NCI-H345 treated with DMSO at 0.1 percent for 48 hours (cell line): ENCODE data around the gene CCNL1.
A peak's percentile ranks its signal among the peaks of the same experiment; 100 is the strongest.
"Not testable (repeated sequence)": the region's sequence is repeated elsewhere in the genome, so short reads cannot be mapped to it uniquely, and the experiment has no call there.

Experiments used
- DNase-seq: peaks from one replicate; lab custom pipeline; 2025; ENCODE audit not compliant: unreplicated experiment; lab: John Stamatoyannopoulos, UW

The CCNL1 gene

DNA sequence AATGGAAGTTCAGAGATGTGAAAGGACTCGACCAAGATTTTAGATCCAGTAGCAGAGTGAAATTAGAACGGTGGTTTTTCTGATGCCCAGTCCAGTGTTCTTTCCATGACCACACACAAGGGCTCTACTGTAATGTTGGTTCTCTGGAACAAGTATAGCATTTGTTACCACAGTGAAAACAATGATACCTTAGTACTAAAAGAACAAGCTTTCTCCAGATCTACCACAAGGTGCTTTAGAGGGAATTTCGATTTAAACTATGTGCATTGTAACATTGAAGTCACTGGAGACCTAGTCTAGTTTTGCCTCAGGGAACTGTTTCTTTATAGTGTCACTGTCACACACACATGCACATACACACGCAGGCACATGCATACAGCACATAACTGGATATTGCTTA is 12.8 kb upstream of the CCNL1 start:
- no peak for DNase-seq

DNA sequence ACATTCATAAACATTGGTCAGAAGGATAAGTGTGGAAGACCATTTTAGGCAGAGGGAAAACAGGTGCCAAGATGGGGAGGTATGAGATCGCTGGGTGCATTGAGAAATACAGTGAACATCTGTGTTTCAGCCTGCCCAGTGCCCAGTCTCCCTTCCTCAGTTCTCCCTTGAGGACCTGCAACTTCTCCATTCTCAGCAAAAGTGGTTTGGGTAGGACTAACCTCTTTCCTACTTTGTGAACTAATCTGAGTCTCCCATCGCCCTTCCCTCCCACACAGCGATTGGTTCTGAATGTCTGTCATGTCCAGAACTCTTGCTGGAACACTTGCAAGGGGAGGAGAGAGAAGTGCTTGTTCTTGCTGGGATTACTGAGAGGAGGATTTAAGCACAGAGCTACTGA is 10.9 kb upstream of the CCNL1 start:
- DNase-seq = no peak

DNA sequence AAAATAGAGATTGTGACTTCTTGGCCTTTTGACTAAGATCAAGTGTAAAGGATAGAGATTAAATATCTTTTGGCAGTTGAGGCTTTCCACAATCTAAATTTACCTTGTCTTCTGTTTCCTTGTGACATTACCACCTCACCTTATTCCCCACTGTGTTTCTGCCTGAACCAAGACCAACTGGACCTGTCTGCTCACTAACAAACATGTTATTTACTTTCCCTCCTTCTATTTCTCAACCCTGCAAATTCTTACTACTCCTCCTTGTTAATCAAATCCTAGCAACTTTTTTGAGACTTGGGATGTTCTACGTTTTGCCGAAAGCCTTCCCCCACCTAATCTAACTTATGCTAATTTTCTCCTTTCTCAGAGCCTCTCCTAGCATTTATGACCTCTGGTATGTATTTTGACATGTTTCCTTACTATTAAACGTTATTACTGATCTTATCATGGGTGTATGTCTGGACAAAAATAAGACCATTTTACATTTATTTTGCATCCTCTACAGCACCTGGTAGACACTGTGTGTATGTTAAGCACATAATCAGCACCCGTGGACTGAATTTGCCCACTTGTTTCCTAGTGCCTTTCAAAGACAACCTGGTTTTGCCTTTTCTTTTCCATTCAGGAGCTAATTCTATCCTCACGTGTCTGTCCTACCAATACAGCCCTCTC is 7.6 kb upstream of the CCNL1 start:
- DNase-seq = no peak

DNA sequence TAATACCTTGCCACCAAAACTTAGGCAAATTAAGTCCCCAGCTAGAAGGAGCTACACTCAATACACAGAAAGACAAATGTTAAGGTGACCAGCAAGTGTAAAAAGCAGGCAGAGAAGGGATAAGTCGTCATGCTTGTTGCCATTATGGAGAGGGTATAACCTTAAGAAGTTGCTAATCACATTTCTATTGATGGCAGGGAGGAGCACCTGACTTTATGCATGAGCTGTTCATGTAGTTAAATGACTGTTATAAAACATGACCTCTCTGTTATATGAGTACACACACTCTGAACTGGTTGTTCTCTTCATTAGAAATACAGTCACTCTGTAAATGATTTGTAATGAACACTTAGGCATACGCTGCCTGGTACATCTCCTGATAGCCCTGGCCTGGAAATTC is 6.6 kb upstream of the CCNL1 start:
- no peak for DNase-seq

DNA sequence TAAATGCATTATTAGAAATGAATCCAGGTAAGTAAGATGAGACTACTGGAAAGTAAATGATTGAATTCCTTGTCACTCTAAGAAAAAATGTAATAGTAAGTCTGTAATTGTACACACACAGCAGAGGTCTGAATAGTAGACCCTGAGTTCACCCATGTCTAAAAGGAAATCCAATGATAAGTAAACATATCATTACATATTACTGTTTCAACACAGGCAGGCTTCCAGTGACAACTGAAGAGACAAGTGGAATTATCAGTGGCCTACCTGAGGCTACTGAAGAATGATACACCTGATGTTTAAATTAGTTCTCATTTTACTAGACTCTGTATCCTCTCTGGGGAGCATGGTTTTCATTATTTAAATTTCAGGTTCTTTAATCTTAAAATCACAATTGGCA is 6.2 kb upstream of the CCNL1 start:
- DNase-seq = no peak

DNA sequence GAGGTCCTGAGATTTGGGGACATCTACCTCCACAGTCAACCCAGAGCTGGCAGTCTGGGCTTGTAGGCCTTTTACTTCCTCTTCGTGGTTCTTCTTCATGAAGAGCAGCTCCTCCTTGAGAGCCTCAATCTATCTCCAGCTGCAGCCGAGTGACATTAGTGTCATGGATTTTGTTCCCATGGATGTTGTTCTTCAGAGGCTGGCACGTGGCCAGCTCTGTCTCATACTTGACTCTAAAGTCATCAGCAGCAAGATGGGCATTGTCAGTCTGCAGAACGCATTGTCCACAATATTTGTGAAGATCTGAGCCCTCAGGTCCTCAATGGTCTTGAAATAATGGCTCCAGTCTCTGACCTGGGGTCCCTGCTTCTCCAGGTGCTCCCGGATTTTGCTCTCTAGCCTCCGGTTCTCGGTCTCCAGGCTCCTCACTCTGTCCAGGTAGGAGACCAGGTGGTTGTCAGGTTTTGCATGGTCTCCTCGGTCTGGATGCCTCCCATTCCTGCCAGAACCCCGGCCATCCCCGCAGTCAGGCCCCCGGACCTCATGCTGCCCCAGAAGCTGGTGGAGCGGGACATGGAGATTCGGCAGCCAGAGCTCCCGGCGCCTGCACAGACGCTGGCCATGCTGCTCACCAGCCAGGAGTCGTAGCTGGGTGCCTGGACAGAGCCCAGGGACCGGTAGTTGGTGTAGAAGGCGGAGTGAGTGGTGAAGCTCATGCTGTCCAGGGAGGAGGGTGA is 3.4 kb upstream of the CCNL1 start:
- DNase-seq = no peak

DNA sequence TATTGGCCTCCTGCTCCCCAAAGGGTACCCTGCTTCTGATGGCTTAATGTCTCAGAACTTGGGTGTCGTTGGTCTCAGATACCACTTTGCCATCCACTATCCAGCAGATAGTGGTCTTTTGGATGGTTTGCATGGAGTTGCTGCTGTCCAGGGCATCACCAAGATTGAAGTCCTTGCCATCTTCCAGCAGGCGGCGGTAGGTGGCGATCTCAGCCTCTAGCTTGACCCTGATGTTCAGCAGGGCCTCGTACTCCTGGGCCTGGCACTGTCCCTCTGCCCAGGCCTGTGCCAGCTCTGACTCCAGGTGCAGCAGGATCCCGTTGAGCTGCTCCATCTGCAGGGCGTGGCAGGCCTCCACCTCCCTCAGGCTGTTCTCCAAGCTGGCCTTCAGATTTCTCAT is 2.7 kb upstream of the CCNL1 start:
- DNase-seq = not testable (repeated sequence)

DNA sequence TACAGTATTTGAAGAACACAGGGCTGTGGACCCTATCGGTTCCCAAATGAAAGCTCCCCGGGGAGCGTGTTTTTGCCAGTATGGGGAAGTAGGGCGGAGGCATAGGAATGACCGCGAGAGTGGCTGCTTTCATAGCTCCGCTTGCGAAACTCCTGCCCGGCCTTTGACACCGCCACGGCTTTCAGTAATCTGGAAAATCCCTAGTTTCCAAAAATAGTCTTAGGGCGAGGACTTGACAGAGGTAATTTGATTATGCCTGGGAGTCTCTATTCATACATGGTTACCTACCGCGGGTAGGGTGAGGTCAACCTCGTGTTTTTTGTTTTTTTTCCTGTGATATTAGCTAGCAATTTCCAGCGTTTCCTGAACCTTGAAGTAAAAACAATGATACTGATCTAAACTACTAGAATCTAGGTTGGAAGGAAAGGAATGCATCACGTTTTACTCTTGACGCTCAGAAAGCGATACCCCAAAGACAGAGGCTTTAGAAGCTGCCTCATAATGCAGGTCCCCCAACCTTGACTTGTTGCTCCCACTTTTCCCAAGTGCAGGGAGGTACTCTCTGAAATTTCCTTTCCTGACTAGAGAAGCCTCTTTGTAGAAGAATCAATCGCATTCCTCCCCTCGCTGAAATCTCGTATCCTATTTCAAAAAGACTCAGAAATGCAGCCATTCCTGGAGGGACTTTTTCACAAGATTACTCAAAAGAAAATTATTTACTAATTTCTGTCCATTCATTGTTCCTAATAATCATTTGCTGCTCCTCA is 894 bp upstream of the CCNL1 start:
- peak; percentile 29 for DNase-seq

DNA sequence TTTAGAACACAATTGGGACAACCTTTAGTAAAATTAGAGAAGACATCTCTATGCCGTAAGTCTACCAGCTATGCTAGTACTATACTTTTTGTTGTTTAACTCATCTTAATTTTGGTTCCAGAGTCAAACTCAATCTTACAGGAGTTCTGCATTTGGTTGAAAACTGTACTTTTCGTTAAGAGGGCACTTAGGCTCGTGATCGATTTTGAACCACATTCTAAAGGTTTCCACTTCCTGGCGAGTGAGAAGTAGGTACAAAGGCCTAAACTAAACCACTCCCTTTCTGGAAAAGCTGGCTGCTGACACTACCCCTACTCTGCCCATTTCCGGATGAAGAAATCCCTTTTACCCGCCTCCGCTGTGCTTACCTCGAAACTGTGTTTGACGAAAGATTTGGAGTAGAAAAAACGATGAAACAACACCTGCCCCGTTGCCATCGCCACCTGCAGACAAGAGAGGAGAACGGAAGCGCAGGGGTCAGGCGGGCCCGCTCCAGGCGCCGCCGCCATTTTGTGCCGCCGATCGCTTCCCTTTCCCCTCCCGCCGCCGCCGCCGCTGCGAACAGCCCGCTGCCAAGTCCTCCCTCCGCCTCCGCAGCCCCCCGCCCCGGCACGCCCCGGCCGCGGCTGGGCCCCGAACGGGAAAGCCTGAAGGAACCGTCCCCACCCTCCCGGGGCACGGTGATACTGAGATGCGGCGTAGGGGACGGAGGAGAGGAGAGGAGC is 748 bp downstream of the CCNL1 start:
- DNase-seq = peak; percentile 16

DNA sequence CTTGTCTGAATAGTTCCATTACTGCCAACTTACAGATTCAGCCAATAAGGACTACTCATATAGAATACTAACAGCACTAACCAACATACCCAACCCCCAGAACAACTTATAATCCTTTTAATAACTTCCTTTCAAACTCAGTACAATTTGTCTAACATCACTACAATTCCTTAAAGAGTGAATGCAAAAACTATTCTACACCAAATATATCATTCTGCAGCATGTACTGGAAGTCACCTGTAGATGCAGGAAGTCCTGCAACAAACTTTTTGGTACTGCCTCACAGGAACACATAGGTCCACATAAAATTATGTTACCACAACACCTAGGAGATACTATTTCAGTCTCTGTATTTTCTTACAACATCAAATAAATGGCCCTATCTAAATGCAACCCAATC is 2.1 kb downstream of the CCNL1 start:
- no peak for DNase-seq

DNA sequence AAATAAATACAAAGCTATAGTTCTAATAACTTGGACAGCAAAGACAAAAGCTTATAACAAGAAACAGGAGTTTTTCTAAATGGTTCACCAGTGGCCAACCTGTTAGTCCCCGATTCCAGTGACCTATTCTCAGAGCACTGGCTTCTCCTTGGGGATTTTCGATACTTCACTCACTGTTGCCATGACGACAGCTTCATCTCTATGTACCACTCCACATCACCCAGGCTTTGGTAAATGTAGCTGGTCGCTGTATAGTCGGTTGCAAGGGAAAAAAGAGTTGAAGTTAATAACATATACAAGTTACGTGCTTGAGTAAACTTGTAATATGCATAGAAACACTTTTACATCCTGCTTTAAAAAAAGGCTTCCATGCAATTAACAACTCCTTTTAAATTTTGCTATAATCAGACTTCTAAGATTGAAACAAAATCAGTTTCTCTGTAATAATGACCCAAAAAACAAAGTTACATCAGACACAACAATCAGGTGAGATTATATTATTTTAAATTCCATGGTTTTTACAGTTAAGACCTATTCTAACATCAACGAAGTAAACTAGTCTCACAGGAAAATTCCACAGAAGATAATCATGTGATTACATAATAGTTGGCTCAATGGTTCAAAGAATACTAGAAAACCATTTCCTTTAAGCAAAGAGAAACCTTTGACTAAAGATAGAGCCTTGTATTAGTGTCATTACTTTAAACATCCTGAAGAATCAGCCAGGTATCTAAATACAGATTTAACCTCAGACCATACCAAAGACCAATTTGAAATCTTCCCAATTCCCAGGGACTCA is 2.9 kb downstream of the CCNL1 start:
- DNase-seq = no peak

DNA sequence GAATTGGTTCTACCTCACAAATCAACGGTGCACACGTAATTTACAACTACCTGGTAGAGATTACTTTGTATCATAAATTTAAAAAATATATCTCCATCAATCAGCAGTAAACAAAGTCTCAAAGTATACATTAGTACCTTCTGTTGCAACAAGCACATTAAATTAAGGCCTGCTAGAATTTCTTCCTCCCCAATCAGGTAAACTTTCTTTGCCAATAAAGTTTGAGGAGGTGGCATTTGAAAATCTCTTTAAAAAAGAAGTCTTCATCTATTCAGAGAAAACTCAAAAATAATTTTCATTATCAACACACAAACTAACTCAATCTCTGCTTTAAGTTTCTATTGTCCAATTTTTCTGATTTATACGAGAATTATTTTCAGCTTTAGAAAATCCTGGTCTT is 4.4 kb downstream of the CCNL1 start:
- DNase-seq = no peak

DNA sequence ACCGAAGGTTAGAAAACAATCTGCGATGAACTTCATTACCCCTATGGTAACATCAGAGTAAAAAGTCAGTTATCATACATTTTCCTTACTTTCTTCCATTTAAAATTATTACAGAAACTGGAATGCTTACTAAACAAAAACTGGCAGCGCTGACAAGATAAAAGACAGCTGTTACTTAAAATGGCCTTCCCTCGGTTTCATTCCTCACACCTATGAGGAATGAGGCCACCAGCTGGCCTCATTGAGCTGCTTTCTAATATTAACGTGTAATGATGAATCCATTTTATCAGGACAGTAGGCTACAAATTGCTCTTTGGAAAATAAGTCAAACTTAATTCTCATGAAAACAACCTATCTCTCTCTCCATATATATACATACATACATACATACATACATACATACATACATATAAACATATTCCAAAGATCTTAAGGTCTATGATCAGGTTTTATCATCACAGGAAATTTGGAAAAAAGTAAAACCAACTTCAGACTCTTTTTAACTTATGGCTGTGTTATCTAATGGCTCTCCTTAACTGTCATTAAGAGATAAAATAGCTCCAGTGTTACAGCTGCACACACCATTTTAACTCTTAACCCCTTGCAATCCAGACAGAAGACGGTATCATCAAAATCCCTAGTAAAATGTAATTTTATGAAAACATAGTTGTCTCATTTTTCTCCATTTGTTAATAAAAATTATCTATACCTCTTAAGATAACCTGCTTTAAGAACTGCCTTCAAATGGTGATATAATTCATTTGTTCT is 5.2 kb downstream of the CCNL1 start:
- DNase-seq = no peak

DNA sequence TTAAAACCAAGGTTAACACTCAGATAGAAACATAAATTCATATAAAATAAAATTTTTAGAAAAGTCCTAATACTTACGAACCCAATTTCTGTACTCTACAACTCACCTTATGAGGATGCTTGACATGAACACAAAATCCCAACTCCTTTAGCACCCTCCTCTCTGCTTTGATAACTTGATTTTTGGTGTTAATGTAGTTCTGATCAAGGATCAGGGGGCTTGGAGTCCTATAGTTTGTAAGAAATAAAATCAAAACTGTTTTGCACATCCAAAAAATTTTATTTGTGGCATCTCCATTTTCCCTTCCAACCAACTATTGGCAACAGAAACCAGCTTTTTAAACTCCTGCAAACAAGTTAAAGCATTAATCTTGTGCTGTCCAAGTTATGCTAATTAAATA is 7.0 kb downstream of the CCNL1 start:
- DNase-seq = no peak

DNA sequence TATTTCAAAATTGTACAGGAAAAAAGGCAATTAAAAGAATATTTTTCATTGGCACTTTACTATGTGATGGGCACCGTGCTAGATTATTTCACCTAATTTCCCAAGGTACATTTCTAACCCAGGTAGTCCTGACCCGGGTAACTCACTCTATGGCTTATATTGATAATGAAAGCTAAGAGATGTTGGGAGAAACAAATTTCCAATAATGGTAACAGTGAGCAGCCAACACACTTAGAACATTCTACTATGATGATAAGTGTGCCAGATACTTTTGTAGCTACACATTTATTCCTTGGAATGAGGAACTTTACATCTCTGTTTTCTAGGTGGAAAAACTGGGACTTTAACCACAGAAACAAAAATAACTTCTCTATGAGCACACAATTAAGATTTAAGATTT is 7.5 kb downstream of the CCNL1 start:
- no peak for DNase-seq

DNA sequence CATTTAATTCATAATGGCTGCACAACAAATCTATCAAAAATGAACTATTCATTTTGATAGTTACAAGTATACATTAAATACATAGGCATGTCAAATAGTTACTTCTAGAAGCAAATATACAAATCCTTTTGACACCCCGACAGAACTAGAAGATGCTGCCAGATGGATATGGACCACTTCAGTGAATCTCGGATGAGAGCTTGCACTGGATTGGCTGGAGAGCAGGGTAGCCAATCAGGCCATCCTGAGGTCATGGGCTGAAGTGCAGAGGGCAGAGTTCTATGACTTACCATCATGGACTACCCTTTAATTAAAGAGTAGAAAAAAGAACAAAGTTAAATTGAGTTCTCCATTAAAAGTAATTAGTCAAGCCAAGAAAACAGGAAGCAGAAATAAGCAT is 8.3 kb downstream of the CCNL1 start:
- DNase-seq = no peak

DNA sequence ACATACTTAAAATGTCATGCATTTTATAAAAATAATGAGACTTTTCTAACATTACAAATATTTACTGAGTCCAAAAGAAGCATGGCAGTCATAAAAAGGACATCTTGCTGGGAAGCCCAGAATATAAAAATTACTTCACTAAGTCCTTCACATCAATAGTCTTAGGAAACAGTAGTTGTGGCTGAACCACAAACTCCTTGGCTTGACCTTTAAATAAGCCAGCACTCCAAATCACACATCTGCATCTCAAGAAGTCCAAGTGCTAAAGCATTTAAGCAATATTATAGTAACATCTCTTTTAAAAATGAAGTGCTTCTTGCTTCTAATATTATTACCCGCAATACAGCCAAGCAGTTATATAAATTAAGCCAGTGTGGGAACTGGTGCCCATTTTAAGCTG is 8.8 kb downstream of the CCNL1 start:
- no peak for DNase-seq

DNA sequence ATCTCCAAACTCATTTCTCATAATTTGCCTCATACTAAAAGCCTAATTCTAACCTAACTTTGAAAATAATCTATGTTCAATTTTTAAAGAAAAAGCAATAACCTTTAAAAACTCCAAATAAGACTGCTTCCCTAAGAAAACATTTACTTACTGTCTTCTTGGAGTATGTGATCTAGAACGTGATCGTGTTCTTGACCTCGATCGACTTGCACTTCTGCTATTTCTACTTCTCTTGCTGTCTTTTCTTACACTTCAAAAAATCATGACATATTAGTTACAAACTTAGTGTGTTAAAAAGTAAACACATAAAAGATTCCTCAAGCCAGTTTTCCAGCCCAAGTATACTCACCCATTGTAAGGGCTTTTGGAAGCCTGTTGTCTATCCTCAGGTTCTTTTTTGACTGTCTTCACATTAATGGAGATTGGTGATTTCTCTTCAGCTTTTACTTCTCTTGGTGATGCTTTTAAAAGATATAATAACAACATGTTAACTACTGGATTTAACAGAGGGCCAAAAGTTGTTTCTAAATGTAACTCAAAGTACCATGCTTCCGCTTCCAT is 10.7 kb downstream of the CCNL1 start:
- no peak for DNase-seq

DNA sequence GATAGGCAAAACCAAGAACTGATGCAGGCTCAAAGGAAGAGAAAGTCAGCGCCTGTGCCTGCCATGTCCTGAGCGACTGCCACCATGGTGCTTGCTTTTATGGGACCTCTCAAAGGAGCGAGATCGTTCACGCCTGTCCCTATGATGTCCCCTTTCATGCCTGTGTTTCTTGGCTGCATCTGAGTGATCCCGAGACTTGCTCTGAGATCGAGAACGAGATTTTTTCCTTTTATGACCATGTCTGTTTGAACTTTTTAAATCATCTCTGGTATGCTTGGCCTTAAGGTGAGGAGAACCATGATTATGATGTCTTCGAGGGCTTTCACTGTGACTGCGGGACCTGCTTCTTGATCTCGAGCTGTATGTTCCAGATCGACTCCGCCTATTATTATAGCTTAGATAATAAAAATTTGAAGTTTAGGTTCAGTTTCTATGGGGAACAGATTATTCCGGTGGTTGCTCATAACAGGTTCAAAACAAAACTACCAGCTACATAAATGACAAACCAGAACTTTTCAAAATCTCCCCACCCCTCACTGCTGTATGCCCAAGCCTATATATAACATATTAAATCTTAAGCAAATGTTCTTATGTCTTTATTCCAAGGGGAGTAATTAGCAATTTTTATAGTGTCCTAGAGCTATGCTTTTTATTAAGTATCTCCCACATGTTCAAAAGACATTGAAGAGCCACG is 11.6 kb downstream of the CCNL1 start:
- no peak for DNase-seq
